ENCODE measurements around the gene DNAJC24. TPM values are rescaled to one million over a fixed set of nuclear protein-coding genes. Genes with fewer than 3 reads are reported as not detected.

The DNAJC24 gene
- total and polyA plus RNA-seq, 9 of the 15 experiments (the other 6 are each of a cell fraction or from before 2014, with no cell fraction given), result 12.2 to 31.9 (median 16.9) TPM

GRCh38 chr11:31474083-31474482 lies 104.4 kb downstream of the DNAJC24 start (continued):
- TF ChIP-seq TSHZ1 (CRISPR knock-in tag; IDR thresholded peaks at IDR 0.05) (no peak), ZNF318 (IDR thresholded peaks at IDR 0.05; ENCODE audit: borderline replicate concordance in 1 of 2, low read depth in 1 of 2) (no peak), SRSF7 (optimal IDR thresholded peaks at IDR 0.05; ENCODE audit: low read depth, low read length) (no peak)

All from K562 (cell line).